GM21528 (cell line): ENCODE data around the gene ZNF497.
"Not testable (repeated sequence)": the region's sequence is repeated elsewhere in the genome, so short reads cannot be mapped to it uniquely, and the experiment has no call there.

ENCODE experiments used
- ATAC-seq: cut with Tn5 transposase; IDR thresholded peaks from one replicate; pipeline ENCODE4 v1.9.1; 2021; ENCODE audit warnings: mild to moderate bottlenecking, moderate library complexity; ENCODE audit not compliant: unreplicated experiment, low FRiP score

ZNF497 gene

GRCh38 chr19:58362272-58362994 is at the start of gene ZNF497:
Gene ZNF497, minus strand, starts transcription at chr19:58362751. Its CDS starts 5,116 bp downstream, at chr19:58357635.
- peak; percentile 82 for ATAC-seq

GRCh38 chr19:58409010-58409790 is 46.6 kb upstream of the ZNF497 start:
- ATAC-seq, result peak; percentile 16

GRCh38 chr19:58408152-58409009 is 45.8 kb upstream of the ZNF497 start, which contains the start of gene ZNF584:
Gene ZNF584, plus strand, starts transcription at chr19:58408649. Its CDS starts 499 bp downstream, at chr19:58409148.
- ATAC-seq, result peak; percentile 84

- peak; percentile 9 for ATAC-seq
Measured at GRCh38 chr19:58407658-58408151, 45.2 kb upstream of the ZNF497 start.

- ATAC-seq, result no peak
Measured at GRCh38 chr19:58406818-58407657, 44.5 kb upstream of the ZNF497 start.

GRCh38 chr19:58403920-58404478 is 41.4 kb upstream of the ZNF497 start:
- not testable (repeated sequence) for ATAC-seq

- ATAC-seq, result no peak
Measured at GRCh38 chr19:58401840-58402421, 39.4 kb upstream of the ZNF497 start.

GRCh38 chr19:58400916-58401839 is 38.6 kb upstream of the ZNF497 start:
- ATAC-seq, result peak; percentile 95

- no peak for ATAC-seq
Measured at GRCh38 chr19:58400316-58400915, 37.9 kb upstream of the ZNF497 start.

- no peak for ATAC-seq
Measured at GRCh38 chr19:58399903-58400302, 37.4 kb upstream of the ZNF497 start.

GRCh38 chr19:58398545-58398944 is 36.0 kb upstream of the ZNF497 start:
- ATAC-seq, result no peak

- no peak for ATAC-seq
Measured at GRCh38 chr19:58398087-58398486, 35.5 kb upstream of the ZNF497 start.

- no peak for ATAC-seq
Measured at GRCh38 chr19:58397533-58398037, 35.0 kb upstream of the ZNF497 start.

GRCh38 chr19:58396691-58397532 is 34.4 kb upstream of the ZNF497 start:
- ATAC-seq, result no peak

- ATAC-seq, result no peak
Measured at GRCh38 chr19:58395979-58396627, 33.6 kb upstream of the ZNF497 start.
